ENCODE data around the gene ACOXL.

Gene ACOXL

GRCh38 chr2:110764931-110765330, 32.6 kb downstream of the ACOXL start:
- no peak for DNase-seq

- peak in 1 of 2 donors; percentile 5 for DNase-seq
These were observed 33.9 kb downstream of the ACOXL start for GRCh38 chr2:110766291-110766690.

GRCh38 chr2:110768591-110768990, 36.2 kb downstream of the ACOXL start:
- DNase-seq: no peak

GRCh38 chr2:110770404-110770958, 38.1 kb downstream of the ACOXL start:
- DNase-seq: no peak

- DNase-seq: no peak
These were observed 38.6 kb downstream of the ACOXL start for GRCh38 chr2:110770959-110771431.

DNA sequence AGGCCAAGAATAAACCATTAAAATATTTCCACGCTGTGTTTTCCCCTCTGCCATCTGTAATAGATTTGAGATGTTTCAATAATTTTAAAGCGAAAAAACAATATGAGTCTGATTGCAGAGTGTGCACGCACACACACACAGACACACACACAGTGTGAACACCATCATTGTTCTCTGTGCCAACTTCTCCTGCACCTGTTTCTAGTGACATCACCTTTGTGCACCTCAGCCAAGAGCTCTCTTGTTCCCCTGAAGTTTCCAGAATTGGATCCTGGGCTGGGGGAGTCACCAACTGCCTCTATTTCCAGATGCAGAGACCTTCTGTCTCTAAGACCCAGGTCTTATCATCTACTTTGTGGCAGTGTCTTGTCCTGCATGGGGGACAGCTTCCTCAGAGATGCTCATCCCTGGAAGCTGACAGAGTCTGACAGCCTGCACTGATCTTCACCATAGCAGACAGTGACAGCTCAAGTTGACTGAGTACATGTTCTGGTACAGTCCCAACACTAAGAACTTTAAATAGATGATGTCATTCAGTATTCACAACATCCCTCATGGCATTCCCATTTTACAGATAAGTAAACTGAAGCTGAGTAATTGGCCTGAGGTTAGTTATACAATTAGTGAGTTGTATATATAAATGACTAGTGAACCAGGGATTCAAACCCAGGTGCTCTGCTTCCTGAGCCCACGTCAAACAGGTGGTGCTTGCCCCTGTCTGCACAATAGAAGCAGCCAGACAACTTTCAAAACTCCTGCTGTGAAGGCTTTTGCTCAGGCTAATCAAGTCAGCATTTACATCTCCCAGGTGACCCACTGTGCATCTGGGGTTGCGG, 39.4 kb downstream of the ACOXL start:
- no peak for DNase-seq

DNA sequence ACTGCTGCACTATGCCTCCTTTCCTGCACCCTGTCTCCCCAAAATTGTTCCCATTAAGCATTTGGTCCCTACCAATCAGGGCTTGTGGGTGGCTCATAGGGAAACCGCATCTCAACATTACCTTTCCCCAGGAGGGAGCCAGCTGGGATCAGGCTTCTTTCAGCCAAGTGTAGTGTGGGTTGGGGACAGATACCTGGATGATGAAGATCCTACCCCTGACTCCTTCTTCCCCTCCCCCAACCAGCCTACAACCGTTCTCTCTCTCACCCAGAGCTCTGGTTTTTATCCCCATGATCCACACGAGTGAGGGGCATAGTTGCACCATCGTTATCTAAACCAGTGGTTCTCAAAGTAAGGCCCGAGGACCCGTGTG, 40.0 kb downstream of the ACOXL start:
- no peak for DNase-seq

GRCh38 chr2:110773401-110773921, 41.1 kb downstream of the ACOXL start:
- DNase-seq: no peak

DNA sequence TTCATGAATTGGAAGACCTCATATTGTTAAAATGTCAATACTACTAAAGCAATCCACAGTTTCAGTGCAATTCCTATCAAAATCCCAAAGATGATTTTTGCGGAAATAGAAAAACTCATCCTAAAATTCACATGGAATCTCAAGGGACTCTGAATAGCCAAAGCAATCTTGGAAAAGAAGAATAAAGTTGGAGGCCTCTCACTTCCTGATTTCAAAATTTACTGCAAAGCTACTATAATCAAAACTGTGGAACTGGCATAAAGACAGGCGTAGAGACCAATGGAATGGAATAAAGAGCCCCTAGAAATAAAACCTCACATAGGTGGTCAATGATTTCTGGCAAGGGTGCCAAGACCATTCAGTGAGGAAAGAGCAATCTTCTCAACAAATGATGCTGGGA, 42.3 kb downstream of the ACOXL start:
- no peak for DNase-seq

- DNase-seq: no peak
These were observed 45.3 kb downstream of the ACOXL start for GRCh38 chr2:110777531-110778311.

DNA sequence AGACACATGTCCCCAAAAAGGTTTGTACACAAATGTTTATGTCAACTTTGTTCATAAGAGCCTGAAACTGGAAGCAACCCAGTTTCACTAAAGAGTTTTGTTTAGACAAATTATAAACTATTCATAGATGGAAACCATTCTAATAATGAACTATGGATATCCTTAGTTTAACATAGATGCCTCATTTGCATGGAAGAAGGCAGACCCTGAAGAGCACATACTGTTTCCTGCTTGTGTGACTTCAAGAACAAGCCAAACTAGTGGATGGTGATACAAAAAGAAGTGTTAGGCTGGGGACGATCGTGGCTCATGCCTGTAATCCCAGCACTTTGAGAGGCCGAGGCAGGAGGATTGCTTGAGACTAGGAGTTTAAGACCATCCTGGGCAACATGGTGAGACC, 48.1 kb downstream of the ACOXL start:
- no peak for DNase-seq

- DNase-seq: no peak
These were observed 51.0 kb downstream of the ACOXL start for GRCh38 chr2:110783196-110783873.

DNA sequence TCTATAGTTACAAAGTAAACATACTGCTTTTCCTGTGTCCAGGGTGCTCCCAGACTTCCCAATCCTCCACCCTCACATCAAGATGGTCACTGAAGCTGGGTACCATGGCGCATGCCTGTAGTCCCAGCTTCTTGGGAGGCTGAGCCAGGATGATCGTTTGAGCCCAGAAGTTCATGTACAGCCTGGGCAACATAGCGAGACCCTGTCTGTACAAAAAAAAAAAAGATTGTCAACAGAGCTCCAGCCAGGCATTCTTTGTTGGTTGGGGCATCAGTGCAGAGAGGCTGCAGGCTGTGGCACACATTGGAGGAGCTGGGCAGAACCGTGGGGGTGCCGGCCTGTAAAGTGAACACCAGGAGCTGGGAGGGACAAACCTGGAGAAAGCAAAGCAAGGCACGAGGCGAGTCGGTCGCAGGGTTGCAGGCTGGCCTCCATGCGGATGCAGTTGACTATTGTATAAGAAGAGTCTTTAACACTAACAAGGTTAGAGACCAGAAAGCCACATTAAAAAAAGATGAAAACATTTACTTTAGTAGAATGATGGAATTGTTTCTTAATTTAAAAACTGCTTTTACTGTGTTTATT, 51.8 kb downstream of the ACOXL start:
- no peak for DNase-seq

DNA sequence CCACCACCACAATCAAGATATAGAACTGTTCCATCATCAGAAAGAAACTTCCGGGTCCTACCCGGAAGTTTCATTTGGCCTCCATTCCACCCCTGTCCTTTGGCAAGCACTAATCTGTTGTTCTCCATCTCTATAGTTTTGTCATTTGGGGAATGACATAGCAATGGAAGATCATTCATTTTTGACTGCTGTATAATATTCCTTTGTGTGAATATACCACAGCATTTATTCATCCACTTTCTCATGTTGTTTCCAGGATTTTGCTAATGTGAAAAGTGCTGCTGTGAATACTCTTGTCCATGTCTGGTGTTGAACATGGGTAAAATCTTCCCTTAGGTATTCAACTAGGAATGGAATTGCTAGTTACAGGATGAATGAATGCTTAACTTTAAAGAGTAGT, 53.1 kb downstream of the ACOXL start:
- no peak for DNase-seq

- no peak for DNase-seq
These were observed 56.6 kb downstream of the ACOXL start for GRCh38 chr2:110788976-110789375.

GRCh38 chr2:110789706-110790105, 57.3 kb downstream of the ACOXL start:
- no peak for DNase-seq

GRCh38 chr2:110790907-110791306, 58.5 kb downstream of the ACOXL start:
- DNase-seq: no peak

DNA sequence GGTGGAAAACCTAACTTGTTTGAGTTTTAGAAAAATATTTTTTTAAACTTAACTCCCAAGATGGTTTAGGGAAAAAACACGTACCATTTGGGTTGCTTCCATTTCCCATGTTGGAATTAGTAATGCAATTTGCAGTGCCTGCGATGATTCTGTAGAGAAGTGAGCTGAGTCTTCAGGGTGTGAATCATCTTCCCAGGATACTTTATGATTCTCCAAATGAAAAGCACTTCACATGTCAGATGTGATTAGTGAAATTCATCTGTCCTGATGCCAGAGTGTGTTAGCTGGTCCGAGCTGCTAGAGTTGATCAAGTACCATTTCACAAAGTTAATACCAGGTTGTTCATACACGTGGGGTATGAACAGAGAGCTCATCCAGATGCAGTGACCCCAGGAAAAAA, 59.1 kb downstream of the ACOXL start:
- DNase-seq: no peak

GRCh38 chr2:110793034-110793433, 60.7 kb downstream of the ACOXL start:
- no peak for DNase-seq

DNA sequence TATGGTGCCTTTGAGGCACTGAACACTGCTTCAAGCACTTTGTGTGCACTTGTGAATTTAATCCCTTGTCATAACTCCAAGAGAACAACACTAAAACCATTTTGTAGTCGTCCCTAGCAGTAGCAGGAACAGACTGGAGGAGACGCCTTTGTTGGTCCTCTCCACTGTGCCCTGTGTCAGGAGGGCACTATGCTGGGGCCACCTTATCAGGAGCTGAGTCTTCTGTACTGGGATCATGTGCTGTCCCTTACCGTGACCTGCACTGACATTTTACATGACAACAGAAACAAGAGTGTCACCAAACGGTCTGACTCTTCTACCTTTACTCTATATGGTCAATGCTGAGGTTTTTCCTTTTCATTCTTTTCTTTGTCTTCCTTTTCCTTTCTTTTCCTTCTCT, 62.0 kb downstream of the ACOXL start:
- no peak for DNase-seq

DNA sequence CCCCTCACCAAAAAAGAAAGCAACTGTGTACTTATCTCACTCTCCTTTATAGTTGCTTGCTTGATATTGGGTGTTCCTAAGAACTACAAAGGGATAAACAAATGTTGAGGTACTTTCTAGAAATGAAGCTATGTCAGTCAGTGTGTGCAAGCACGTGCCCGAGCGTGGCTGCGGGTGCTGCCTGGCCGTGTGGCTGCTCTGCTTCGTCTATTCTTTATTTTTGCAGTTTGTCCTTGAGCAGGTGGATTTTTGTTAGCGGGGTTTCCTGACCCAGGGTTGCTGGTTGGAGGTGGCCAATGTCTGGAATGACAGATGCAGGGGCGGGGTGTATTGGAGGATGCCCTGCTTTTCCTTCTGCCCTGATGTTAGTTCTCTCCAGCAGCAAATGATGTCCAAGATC, 62.6 kb downstream of the ACOXL start:
- no peak for DNase-seq

DNA sequence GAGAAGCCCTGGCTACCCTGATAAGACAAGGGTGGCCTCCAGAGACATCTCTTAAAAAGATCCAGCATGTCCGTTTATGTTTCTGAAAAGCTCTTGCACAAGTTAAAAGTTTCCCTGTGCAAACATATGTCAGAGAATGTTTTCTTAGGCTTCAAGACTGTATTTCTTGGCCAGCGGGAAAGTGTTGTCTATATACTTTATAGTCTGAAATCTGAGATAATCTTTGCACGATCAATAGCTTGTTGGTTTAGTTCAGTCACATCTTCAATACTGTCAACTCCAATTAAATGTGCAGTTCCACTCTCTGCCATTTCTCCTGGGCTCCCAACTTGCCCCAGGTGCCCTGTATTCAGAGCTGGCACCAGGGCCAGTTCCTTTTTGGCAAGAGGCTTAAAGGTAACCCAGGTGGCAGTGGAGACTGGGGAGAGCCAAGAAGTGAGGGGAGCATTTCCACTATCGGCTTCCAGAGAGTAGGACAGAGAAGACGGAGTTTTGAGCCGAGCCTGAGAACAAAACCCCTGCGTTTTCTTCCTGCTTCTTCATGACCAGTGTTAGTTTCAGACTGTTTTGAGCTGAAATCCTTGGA, 64.4 kb downstream of the ACOXL start:
- DNase-seq: no peak

Measured in inflammatory macrophage treated with lipopolysaccharide for 1 hour (primary cell).